ENCODE measurements around the gene MAEA. TPM values are rescaled to one million over a fixed set of nuclear protein-coding genes. Genes with fewer than 3 reads are reported as not detected.
A peak's percentile ranks its signal among the peaks of the same experiment; 100 is the strongest.

Gene MAEA
- total and polyA plus RNA-seq, 2 experiments from 2014 or later: 49.8 to 99.0 TPM

- H3K36me3 Mint-ChIP-seq (ENCODE audit: low read depth): peaks cover 21% of the 10 kb centered on the region
- H3K4me1 Mint-ChIP-seq: peaks cover 11% of the 10 kb centered on the region
- peaks cover 16% of the 10 kb centered on the region for H4K20me1 ChIP-seq (replicated peaks; ENCODE audit: insufficient read depth)
- no peaks in the 10 kb centered on the region for H3K36me3 ChIP-seq (ENCODE audit: insufficient read depth)
- no peak overlapping the region for H3K4me3 Mint-ChIP-seq
- H3F3A ChIP-seq (replicated peaks; ENCODE audit: low read depth): no peaks in the 10 kb centered on the region
- H3K4me2 ChIP-seq: no peak overlapping the region
- peaks cover 4% of the 10 kb centered on the region; the same call in 1 of the 2 replicates for H3K4me1 ChIP-seq (ENCODE audit: insufficient read depth)
- peaks cover 8% of the 10 kb centered on the region for H3K27me3 Mint-ChIP-seq (ENCODE audit: insufficient read depth, low read depth, poor library complexity)
- H3K9me2 ChIP-seq (ENCODE audit: insufficient read depth): no peaks in the 10 kb centered on the region
- H3K27me3 ChIP-seq (ENCODE audit: insufficient read depth): no peaks in the 10 kb centered on the region
- no peak overlapping the region for H2AFZ ChIP-seq
- H3K27ac Mint-ChIP-seq: peak overlapping the region; percentile 71
- ATAC-seq: no peak
- no peak for TF ChIP-seq REST (IDR thresholded peaks at IDR 0.05; ENCODE audit: unreplicated experiment)
- TF ChIP-seq POLR2AphosphoS5 (IDR thresholded peaks at IDR 0.05; ENCODE audit: low read depth): no peak
- no peak for TF ChIP-seq JUNB (IDR thresholded peaks at IDR 0.05; ENCODE audit: unreplicated experiment)
- no peak for TF ChIP-seq CTCF (conservative IDR thresholded peaks at IDR 0.05; ENCODE audit: low read depth in 2 of 2)
- TF ChIP-seq EZH2phosphoT487 (IDR thresholded peaks at IDR 0.05; ENCODE audit: unreplicated experiment): no peak
- TF ChIP-seq ZNF462 (CRISPR knock-in tag; IDR thresholded peaks at IDR 0.05): no peak
- no peak for TF ChIP-seq NANOG (IDR thresholded peaks at IDR 0.05; ENCODE audit: borderline replicate concordance)
- no peak for TF ChIP-seq EZH2 (IDR thresholded peaks at IDR 0.05; ENCODE audit: low read depth, unreplicated experiment)
- TF ChIP-seq ZNF114 (CRISPR knock-in tag; IDR thresholded peaks at IDR 0.05): no peak
- TF ChIP-seq CREB1 (CRISPR knock-in tag; IDR thresholded peaks at IDR 0.05; ENCODE audit: low read depth): no peak
- no peak for TF ChIP-seq STAT1 (IDR thresholded peaks at IDR 0.05; ENCODE audit: unreplicated experiment)
- TF ChIP-seq ZNF331 (CRISPR knock-in tag; IDR thresholded peaks at IDR 0.05; ENCODE audit: low read depth): no peak
- no peak for TF ChIP-seq ETS1 (IDR thresholded peaks at IDR 0.05)
- no peak overlapping the region for H3K27ac ChIP-seq (ENCODE audit: low read depth)
- H3K79me2 ChIP-seq (replicated peaks; ENCODE audit: insufficient read depth): peaks cover 74% of the 10 kb centered on the region
- no peak overlapping the region for H3K4me3 ChIP-seq
- DNase-seq (ENCODE audit: low spot score): no peak
- no peaks in the 10 kb centered on the region for H3K9me3 Mint-ChIP-seq
These were observed 46.9 kb upstream of the MAEA start for GRCh38 chr4:1242506-1243450.
